ENCODE measurements around the gene GLIS1. TPM values are rescaled to one million over a fixed set of nuclear protein-coding genes. Genes with fewer than 3 reads are reported as not detected.

Gene GLIS1
- total and polyA plus RNA-seq, 2 of the 8 experiments (the other 6 are each of a cell fraction or from before 2014, with no cell fraction given), result 0.15 to 0.22 TPM

GRCh38 chr1:53483170-53483569 lies 255.8 kb downstream of the GLIS1 start:
- no peak overlapping the region for H3K14ac ChIP-seq (ENCODE audit: insufficient read length)
- no peak overlapping the region for H4K91ac ChIP-seq (replicated peaks; ENCODE audit: insufficient read length, low read length)
- no peak overlapping the region; the same call in 1 of the 2 replicates for H2BK15ac ChIP-seq (ENCODE audit: low read length)
- H3K9ac ChIP-seq (replicated peaks in 1 of 4; ENCODE audit: extremely low read depth in 1 of 4, low read depth in 3 of 4, low read length in 3 of 4), result no peak overlapping the region
- peak overlapping the region; percentile 50; the same call in 1 of the 2 replicates for H2BK12ac ChIP-seq (ENCODE audit: low read depth, low read length)
- no peaks in the 10 kb centered on the region; a peak in 1 of 4 replicates for H3K79me2 ChIP-seq (ENCODE audit: control insufficient read depth in 1 of 2, insufficient read depth in 2 of 2, low read length in 2 of 2)
- peaks cover 0 to 3% (median 2%) of the 10 kb centered on the region in 4 experiments; a peak in 2 of 7 replicates for H3K27me3 ChIP-seq (replicated peaks in 1 of 4; ENCODE audit: control insufficient read depth in 3 of 4, extremely low read depth in 1 of 4, insufficient read depth in 3 of 4, low read length in 3 of 4)
- H2BK120ac ChIP-seq (replicated peaks; ENCODE audit: low read depth, low read length), result no peak overlapping the region
- H4K20me1 ChIP-seq (replicated peaks in 1 of 2; ENCODE audit: control insufficient read depth in 1 of 2, insufficient read depth in 2 of 2, low read length in 2 of 2), result no peaks in the 10 kb centered on the region
- 0 out of 2 replicates have a peak overlapping the region, but pooled peaks have one; percentile 3 for H2BK5ac ChIP-seq (ENCODE audit: low read depth, low read length)
- no peak overlapping the region for H3K4me2 ChIP-seq (ENCODE audit: insufficient read depth in 1 of 2, low read depth in 2 of 2, low read length in 2 of 2)
- H3K79me1 ChIP-seq (ENCODE audit: low read depth, low read length), result no peaks in the 10 kb centered on the region
- 0 out of 2 replicates have a peak overlapping the region, but pooled peaks have one; percentile 1 for H2BK20ac ChIP-seq (ENCODE audit: low read length)
- H3K18ac ChIP-seq (ENCODE audit: extremely low read depth, low read length), result no peak overlapping the region; the same call in 1 of the 2 replicates
- no peak overlapping the region for H2AFZ ChIP-seq (ENCODE audit: low read length)
- H2AK5ac ChIP-seq (ENCODE audit: low read depth, low read length), result no peak overlapping the region
- WGBS, 2 experiments (ENCODE audit: extremely low coverage in 1 of 2, insufficient coverage in 1 of 2, insufficient read length in 1 of 2, insufficient replicate concordance in 2 of 2, low coverage in 1 of 2, low lambda C conversion rate in 2 of 2, missing lambda C conversion rate in 1 of 2), result 94% methylated on average over 7 of the region's 9 CpGs; no CpG with 5 or more reads in 1 of the 2 experiments
- no peak overlapping the region for H3K23ac ChIP-seq (ENCODE audit: insufficient read length)
- H3K4ac ChIP-seq (replicated peaks; ENCODE audit: insufficient read length, low read depth, low read length), result no peak overlapping the region
- no peak overlapping the region for H4K5ac ChIP-seq (ENCODE audit: insufficient read length, low read depth, low read length)
- no peak overlapping the region for H3K56ac ChIP-seq (replicated peaks; ENCODE audit: insufficient read length, low read depth, low read length)
- CTCF ChIA-PET (ENCODE audit: partially characterized antibody), result interaction anchor here (0.6 to 9.7 kb wide), 14 partner anchors 11 to 215 kb away, joined by 3 to 264 read pairs (median 8); no protein-coding TSS in a partner anchor
- POLR2A ChIA-PET (ENCODE audit: partially characterized antibody), result interaction anchor here (0.5 kb wide), 1 partner anchor 10 kb away, joined by 3 read pairs; no protein-coding TSS in a partner anchor
- H3K27ac ChIP-seq (ENCODE audit: low read depth, low read length), result no peak overlapping the region
- H3K4me1 ChIP-seq (replicated peaks in 1 of 4; ENCODE audit: control insufficient read depth in 3 of 4, insufficient read depth in 4 of 4, low read length in 3 of 4), result peaks cover 0 to 12% (median 3%) of the 10 kb centered on the region in 4 experiments; a peak in 5 of 7 replicates
- H3K4me3 ChIP-seq (ENCODE audit: extremely low read depth in 1 of 4, insufficient read depth in 2 of 4, low read depth in 3 of 4, low read length in 4 of 4), result no peak overlapping the region
- H3K23me2 ChIP-seq (ENCODE audit: low read depth, low read length), result no peaks in the 10 kb centered on the region
- no peaks in the 10 kb centered on the region for H3K36me3 ChIP-seq (ENCODE audit: control insufficient read depth in 2 of 4, insufficient read depth in 4 of 4, low read length in 3 of 4)
- FAIRE-seq (no peak), DNase-seq (ENCODE audit: low read depth in 1 of 2, low spot score in 2 of 2) (no peak)
- H3K9me3 ChIP-seq (ENCODE audit: insufficient read depth in 2 of 2, low read depth in 1 of 2, low read length in 1 of 2), result no peaks in the 10 kb centered on the region
- no peak overlapping the region for H4K8ac ChIP-seq (ENCODE audit: extremely low read depth, insufficient read depth, low read length)
- TF ChIP-seq SAP30 (IDR thresholded peaks at IDR 0.05; ENCODE audit: insufficient read depth, insufficient replicate concordance, low read length) (no peak), SIRT6 (IDR thresholded peaks at IDR 0.05; ENCODE audit: low read length) (no peak), RAD21 (IDR thresholded peaks at IDR 0.05 in 1 of 2, conservative IDR thresholded peaks at IDR 0.05 in 1 of 2; ENCODE audit: low read depth in 2 of 2, low read length in 2 of 2) (no peak), KDM5A (IDR thresholded peaks at IDR 0.05; ENCODE audit: low read length) (no peak), EGR1 (IDR thresholded peaks at IDR 0.05; ENCODE audit: borderline replicate concordance, low read depth, low read length) (no peak), RNF2 (IDR thresholded peaks at IDR 0.05; ENCODE audit: borderline replicate concordance, low read depth, low read length, missing control alignments, poor library complexity, severe bottlenecking) (no peak), KDM4A (IDR thresholded peaks at IDR 0.05; ENCODE audit: low read depth, low read length, severe bottlenecking) (no peak), HDAC2 (IDR thresholded peaks at IDR 0.05; ENCODE audit: borderline replicate concordance in 1 of 2, low read depth in 2 of 2, low read length in 2 of 2) (no peak), CEBPB (IDR thresholded peaks at IDR 0.05; ENCODE audit: low read depth, low read length) (no peak), SIN3A (conservative IDR thresholded peaks at IDR 0.05 in 1 of 2, IDR thresholded peaks at IDR 0.05 in 1 of 2; ENCODE audit: low read depth in 1 of 2, low read length in 2 of 2) (no peak)
- TF ChIP-seq, protein P1, sequence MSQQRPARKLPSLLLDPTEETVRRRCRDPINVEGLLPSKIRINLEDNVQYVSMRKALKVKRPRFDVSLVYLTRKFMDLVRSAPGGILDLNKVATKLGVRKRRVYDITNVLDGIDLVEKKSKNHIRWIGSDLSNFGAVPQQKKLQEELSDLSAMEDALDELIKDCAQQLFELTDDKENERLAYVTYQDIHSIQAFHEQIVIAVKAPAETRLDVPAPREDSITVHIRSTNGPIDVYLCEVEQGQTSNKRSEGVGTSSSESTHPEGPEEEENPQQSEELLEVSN (IDR thresholded peaks at IDR 0.05), result no peak

Data from H1 (cell line).